ENCODE results near the gene KLK15.

KLK15 gene

GRCh38 chr19:50858886-50859285 lies 25.5 kb upstream of the KLK15 start:
- no peak for DNase-seq (ENCODE audit: low read depth)
- H3K4me3 ChIP-seq (ENCODE audit: low read length), result no peak overlapping the region
- TF ChIP-seq CTCF (conservative IDR thresholded peaks at IDR 0.05; ENCODE audit: low read length), result no peak

DNA sequence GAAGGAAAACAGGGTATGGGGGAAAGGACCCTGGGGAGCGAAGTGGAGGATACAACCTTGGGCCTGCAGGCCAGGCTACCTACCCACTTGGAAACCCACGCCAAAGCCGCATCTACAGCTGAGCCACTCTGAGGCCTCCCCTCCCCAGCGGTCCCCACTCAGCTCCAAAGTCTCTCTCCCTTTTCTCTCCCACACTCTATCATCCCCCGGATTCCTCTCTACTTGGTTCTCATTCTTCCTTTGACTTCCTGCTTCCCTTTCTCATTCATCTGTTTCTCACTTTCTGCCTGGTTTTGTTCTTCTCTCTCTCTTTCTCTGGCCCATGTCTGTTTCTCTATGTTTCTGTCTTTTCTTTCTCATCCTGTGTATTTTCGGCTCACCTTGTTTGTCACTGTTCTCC lies 24.0 kb upstream of the KLK15 start:
- DNase-seq (ENCODE audit: low read depth), result no peak
- no peak overlapping the region for H3K4me3 ChIP-seq (ENCODE audit: low read length)
- TF ChIP-seq CTCF (conservative IDR thresholded peaks at IDR 0.05; ENCODE audit: low read length), result no peak

- no peak for DNase-seq (ENCODE audit: low read depth)
- TF ChIP-seq CTCF (conservative IDR thresholded peaks at IDR 0.05; ENCODE audit: low read length), result no peak
- no peak within 1 kb of the TSS for H3K4me3 ChIP-seq (ENCODE audit: low read length)
Observed at GRCh38 chr19:50854636-50855410, 21.4 kb upstream of the KLK15 start, which contains the start of gene KLK3. Gene KLK3, plus strand, starts transcription at chr19:50854915. Its CDS starts 41 bp downstream, at chr19:50854956.

GRCh38 chr19:50851620-50852019 lies 18.2 kb upstream of the KLK15 start:
- DNase-seq (ENCODE audit: low read depth), result no peak
- no peak for TF ChIP-seq CTCF (conservative IDR thresholded peaks at IDR 0.05; ENCODE audit: low read length)
- no peak overlapping the region for H3K4me3 ChIP-seq (ENCODE audit: low read length)

- DNase-seq (ENCODE audit: low read depth), result no peak
- H3K4me3 ChIP-seq (ENCODE audit: low read length), result no peak overlapping the region
- no peak for TF ChIP-seq CTCF (conservative IDR thresholded peaks at IDR 0.05; ENCODE audit: low read length)
Observed at GRCh38 chr19:50850738-50851137, 17.4 kb upstream of the KLK15 start.

DNA sequence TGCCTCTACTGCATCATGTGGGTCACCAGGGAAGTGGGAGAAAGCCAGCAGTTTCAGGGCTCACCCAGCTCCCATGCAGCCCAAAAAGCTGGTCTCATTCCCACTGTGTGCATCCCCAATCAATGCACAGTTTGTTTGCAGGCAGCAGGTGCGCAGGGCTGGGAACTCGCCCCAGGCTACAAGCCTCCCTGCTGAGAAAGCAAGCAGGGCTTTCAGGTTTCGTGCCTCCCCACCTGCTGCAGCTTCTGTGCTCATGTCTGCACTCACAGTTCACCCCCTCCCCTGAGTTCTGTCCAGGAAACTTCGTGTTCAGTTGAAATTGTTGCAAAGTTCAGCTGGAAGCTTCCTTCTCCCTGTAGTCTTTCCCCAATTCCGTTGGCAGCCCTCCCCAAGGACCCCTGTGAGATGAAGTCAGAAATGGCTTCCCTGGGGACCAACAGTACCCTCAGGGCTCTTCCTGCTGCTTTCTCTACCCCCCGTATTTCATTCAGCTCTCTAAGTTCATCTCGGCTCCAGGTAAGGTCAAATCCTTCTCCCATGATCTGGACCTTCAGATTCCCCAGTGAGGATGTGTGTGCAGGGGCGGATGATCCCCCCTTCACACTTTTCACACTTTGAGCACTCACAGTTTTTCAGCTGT lies 11.0 kb upstream of the KLK15 start:
- no peak for DNase-seq (ENCODE audit: low read depth)
- TF ChIP-seq CTCF (conservative IDR thresholded peaks at IDR 0.05; ENCODE audit: low read length), result no peak
- no peak overlapping the region for H3K4me3 ChIP-seq (ENCODE audit: low read length)

DNA sequence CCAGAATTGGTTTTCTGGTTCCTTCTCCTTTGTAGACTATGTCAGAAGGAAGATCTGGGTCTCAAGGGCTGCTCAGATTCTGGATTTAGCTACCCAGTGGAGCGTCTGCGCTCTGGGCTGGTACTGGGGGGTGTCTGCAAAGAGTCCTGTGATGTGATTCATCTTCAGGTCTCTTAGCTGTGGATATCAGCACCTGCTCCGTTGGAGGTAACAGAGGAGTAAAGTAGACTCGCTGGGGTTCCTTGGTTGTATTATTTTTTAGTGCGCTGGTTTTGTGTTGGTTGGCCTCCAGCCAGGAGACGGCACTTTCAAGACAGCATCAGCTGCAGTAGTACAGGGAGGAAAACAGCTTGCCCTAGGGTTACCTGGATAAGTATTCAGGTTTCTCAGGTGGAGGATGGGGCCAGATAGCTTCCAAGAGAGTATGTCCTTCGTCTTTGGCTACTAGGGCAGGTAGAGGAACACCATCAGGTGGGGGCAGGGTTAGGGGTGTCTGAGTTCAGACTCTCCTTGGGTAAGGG lies 10.4 kb upstream of the KLK15 start:
- TF ChIP-seq CTCF (conservative IDR thresholded peaks at IDR 0.05; ENCODE audit: low read length), result no peak
- H3K4me3 ChIP-seq (ENCODE audit: low read length), result no peak overlapping the region
- no peak for DNase-seq (ENCODE audit: low read depth)

All from AG10803 (cell line).